HG03442 (cell line): ENCODE measurements around the gene MPG.

ENCODE experiments used
- ATAC-seq: cut with Tn5 transposase; IDR thresholded peaks from one replicate; pipeline ENCODE4 v1.9.1; 2021; ENCODE audit warnings: mild to moderate bottlenecking, moderate library complexity; ENCODE audit not compliant: unreplicated experiment

The MPG gene

DNA sequence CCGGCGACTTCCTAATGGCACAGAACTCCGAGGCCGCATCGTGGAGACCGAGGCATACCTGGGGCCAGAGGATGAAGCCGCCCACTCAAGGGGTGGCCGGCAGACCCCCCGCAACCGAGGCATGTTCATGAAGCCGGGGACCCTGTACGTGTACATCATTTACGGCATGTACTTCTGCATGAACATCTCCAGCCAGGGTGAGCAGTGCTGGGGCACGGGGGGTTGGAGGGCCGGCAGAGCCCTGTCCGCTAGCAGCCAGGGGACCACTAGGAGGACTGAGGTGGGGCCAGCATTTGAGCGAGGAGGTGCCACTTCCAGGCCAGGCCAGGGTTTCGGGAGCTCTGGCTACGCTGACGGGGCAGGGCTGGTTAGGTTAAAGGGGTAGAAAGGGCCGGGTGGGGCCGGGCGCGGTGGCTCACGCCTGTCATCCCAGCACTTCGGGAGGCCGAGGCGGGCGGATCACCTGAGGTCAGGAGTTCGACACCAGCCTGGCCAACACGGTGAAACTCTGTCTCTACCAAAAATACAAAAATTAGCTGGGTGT lies 5.1 kb downstream of the MPG start:
- ATAC-seq = no peak

- ATAC-seq = no peak
Measured at GRCh38 chr16:83781-84615, 6.0 kb downstream of the MPG start.

DNA sequence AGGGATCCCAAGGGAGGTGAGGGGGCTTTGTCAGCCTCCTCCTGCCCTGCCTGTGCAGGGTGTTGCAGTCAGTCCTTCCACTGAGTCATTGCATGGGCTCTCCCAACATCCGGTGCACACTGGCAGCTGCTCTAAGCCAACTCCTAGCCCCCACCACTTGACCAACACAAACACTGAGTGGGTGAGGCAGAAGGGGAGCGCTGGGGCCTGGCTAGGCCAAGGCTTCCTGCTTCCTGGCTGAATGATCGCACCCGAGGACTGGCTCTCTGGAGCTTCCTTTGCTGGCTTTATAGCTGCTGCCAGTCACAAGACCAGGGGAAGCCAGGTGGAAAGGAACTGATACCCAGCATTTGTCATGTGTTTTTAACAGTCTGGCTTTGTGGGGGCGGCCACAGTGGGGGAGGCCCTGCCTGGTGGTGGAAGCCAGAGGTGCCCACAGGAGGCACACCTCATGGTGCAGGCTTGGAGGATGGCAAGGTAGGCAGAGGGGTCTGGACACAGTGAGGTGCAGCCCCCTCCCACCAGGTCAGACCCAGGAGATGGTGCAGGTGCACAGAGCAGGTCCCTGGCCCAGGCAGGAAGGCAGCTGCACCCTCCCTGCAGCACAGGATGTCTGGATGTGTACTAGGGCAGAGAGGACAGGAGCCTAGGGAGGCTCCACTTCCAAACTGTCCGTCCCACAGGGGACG lies 6.8 kb downstream of the MPG start:
- peak; percentile 64 for ATAC-seq

DNA sequence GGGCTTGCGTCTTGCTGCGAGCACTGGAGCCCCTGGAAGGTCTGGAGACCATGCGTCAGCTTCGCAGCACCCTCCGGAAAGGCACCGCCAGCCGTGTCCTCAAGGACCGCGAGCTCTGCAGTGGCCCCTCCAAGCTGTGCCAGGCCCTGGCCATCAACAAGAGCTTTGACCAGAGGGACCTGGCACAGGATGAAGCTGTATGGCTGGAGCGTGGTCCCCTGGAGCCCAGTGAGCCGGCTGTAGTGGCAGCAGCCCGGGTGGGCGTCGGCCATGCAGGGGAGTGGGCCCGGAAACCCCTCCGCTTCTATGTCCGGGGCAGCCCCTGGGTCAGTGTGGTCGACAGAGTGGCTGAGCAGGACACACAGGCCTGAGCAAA lies 7.4 kb downstream of the MPG start:
- no peak for ATAC-seq

GRCh38 chr16:85865-86264 lies 7.8 kb downstream of the MPG start:
- no peak for ATAC-seq

DNA sequence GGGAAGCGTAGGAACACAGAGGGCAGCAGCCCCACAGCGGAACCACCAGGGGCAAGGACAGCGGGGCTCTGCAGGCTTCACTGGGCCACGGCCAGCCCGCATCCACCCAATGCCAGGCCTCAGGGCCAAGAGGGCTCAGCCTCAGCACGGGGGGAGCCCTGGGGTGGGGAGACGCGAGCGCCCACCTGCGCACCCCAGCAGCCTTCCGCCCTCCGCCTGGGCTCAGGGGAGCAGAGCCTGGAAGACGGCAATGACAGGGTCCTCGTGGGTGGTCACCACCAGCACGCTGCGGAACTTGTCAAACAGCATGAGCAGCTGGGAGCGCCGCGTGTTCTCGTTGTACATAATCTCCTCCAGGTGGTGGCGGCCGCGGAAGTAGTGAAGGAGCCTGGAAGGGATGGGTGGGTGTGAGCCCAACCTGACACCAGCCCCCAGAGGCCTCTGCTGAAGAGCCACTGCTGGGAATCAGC lies 8.5 kb downstream of the MPG start:
- no peak for ATAC-seq

DNA sequence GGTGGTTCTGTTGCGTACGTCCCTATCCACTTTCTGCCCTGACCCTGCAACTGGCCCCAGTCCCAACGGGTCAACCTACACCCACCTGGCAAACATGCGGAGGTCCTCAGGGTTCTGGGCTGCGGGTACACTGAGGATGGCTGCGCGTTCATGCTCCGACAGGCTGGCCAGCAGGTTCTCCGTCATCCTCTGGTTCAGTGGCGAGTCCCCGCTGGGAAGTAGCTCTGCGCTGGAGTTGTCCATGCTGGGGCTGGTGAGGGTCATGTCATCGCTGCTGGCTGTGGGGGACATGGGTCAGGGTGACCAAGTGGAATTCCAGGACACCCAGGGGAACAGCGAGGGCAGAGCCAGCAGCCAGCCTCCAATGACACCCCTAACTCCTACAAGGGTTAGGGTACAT lies 10.6 kb downstream of the MPG start:
- no peak for ATAC-seq

DNA sequence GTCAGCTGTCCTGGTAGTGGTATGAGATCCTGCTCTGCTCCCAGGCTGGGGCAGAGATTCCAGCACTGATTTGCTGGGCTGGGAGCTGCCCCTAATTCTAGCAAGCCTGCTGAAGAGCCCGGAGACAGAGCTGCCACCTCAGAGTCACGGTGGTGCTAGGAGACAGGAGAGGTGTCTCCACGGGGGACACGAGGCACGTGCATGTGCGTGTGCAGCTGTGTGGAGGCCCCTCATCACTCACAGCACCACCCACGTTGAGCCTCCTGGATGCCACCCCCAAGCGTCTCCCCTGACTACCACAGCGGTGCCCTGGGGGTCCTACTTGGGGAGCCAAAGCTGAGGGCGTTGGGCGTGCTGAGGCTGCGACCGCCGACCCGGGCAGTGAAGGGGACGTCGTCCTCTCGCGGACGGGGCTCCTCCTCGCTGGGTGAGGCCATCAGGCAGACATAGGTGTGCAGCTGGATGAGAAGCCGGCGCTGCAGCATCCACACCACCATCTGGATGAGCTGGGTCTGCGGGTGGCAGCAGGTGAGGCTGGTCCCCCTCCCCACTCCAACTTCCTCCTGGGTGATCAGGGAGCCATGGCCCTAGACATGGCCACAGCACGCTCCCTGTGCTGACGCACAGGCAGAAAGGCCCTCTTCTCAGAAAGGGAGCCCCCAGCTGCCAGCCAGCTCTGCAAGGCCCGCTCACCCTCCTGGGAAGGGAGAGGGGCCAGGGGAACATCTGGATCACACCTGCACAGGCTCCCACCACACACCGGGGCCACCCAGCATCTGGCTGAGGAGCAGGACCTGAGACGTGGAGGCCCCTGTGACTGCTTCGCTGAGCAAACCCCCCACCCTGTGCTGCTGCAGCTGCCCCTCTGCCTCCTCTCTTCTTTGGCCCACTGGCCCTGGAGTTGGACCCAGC lies 11.6 kb downstream of the MPG start:
- no peak for ATAC-seq

DNA sequence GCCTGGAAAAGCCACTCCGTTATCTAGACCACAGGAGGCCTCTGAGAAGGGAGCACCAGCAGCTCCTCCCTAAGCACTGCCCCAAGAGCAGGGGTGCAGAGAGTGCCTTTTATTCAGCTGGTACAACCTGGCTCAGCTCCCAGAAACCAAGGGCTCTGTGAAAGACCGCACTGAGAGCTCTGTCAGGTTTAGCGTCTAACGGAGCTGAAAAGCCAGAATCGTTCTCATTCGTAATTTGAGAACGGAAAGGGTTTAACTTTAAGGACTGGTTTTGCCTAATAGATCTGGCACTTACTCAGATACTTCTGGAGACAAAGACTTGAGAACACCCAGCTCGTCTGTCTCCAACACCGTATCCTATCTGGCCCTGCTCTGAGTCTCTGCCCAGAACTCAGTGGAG lies 13.5 kb downstream of the MPG start:
- ATAC-seq = no peak

DNA sequence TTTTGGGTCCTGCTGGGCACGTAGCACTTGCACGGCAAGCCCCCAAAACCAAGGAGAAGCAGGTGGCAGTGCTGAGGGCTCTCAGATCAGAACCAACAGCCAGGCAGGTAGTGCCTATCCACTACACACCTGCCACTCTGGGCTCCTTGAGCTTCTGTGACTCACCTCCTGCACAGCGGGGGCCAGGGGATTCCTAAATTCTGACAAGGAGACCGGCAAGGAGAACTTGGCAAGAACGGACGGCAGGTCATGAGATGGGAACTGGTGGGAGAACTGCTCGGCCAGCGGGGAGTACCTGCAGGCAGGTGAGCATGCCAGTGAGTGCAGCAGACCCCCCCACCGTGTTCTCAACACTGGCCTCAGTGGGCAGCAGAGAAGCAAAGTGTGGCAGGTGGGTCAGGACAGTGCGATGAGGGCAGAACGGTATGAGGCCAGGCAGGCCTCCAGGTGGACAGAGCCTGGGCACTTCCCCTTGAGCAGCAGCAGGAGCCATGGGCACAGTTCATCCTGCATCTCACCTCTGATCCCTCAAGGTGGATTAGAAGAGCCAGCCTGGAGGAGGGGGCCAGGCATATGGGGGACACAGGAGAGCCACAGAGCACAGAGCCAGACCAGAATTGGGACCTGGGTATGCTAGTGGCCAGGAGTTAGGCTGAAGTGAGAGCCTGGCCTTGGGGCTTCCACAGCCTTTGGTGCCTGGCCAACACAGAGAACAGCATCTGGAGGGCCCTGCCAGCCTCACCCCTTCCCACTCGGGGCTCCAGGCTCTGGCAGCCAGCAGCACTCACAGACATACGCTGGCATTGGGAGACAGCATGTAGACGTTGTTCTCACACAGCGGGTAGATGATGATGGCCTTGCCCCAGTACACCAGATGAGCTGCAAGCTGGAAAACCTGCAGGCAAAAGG lies 14.7 kb downstream of the MPG start:
- ATAC-seq = no peak

GRCh38 chr16:94918-95265 lies 16.9 kb downstream of the MPG start:
- ATAC-seq = no peak

GRCh38 chr16:96935-97381 lies 18.9 kb downstream of the MPG start:
- peak; percentile 67 for ATAC-seq

DNA sequence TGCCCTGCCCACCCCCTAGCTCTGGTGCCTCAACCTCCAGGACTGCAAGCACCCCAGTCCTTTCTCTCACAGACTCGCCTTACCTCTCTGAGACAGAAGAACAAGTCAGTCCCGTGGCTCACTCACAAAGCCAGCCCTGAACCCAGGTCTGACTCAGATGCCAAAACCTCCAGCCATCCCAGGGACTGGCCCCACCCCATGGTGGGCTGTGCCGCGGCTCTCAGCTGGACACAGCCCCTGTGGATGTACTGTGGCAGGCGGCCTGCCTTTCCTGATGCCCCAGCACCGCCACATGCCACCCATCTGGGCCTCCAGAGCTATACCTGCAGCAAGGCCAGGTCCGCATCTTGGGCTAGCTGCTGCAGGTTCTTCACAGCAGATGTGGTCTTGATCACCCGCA lies 19.8 kb downstream of the MPG start:
- no peak for ATAC-seq

DNA sequence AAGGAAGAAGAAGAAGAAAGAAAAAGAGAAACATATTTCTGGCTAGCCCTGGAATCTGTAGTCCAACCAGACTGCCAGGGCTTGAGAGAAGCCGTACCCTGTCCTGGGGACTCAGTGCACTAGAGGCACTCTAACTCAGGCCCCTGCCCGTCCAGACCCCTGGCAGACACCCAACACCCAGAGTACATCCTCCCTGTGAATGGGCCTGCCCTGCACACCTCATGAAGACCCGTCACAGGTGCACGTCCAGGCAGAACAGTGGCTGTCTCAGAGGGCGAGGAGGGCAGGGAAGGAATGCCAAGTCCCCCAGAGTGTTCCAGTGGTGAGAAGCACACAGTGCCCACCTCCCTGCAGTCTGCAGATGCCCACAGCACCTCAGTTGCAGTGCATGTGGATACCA lies 23.0 kb downstream of the MPG start:
- ATAC-seq = no peak

GRCh38 chr16:101586-101985 lies 23.6 kb downstream of the MPG start:
- ATAC-seq = no peak

GRCh38 chr16:102060-102855 lies 24.2 kb downstream of the MPG start:
- no peak for ATAC-seq

GRCh38 chr16:104355-104754 lies 26.3 kb downstream of the MPG start:
- no peak for ATAC-seq

- ATAC-seq = no peak
Measured at GRCh38 chr16:104928-105327, 26.9 kb downstream of the MPG start.

DNA sequence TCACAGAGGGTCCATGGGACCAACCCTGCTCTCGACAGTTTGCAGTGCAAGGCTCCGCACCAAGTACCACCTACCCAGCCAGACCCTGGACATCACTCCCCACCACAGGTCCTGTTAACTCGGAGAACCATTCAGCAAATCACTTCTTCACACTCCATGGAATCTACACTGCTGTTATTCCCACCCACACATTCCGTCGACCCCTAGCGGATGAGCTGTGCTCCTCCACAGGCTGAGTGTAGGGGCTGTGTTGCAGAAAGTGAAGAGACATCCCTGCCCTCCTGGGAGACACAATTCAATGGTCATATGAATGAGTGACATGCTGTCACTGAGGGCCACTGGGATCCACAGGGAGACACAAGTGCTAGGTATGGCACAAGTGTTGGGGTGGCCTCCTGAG lies 27.5 kb downstream of the MPG start:
- ATAC-seq = no peak
